Neuronal stem cell (in vitro differentiated cells): ENCODE results near the gene PRRT2.
"Not testable (repeated sequence)": the region's sequence is repeated elsewhere in the genome, so short reads cannot be mapped to it uniquely, and the experiment has no call there.

ENCODE experiments used
- DNase-seq: peaks from one replicate; pipeline ENCODE4 v3.0.0-alpha.2; 2013; ENCODE audit warnings: low spot score
- H2AFZ ChIP-seq: one replicate; pipeline ENCODE4 v1.6.1; 2013; ENCODE audit warnings: mild to moderate bottlenecking, low read length, inconsistent platforms
- H2AK5ac ChIP-seq: 2 replicates; pipeline ENCODE4 v1.6.1; 2013; ENCODE audit warnings: low read depth, mild to moderate bottlenecking, inconsistent platforms, low read length, moderate library complexity, mixed read lengths
- H2BK120ac ChIP-seq: 2 replicates; pipeline ENCODE4 v1.6.1; 2013; ENCODE audit warnings: low read depth, mild to moderate bottlenecking, inconsistent platforms, low read length, moderate library complexity, mixed read lengths
- H2BK12ac ChIP-seq: one replicate; pipeline ENCODE4 v1.6.1; 2013; ENCODE audit warnings: low read length, inconsistent platforms
- H2BK15ac ChIP-seq: 2 replicates; pipeline ENCODE4 v1.6.1; 2013; ENCODE audit warnings: mild to moderate bottlenecking, low read length, inconsistent platforms, mixed read lengths
- H2BK5ac ChIP-seq: one replicate; pipeline ENCODE4 v1.6.1; 2013; ENCODE audit warnings: inconsistent platforms, mild to moderate bottlenecking, low read length, moderate library complexity
- H3K14ac ChIP-seq: one replicate; pipeline ENCODE4 v1.6.1; 2013; ENCODE audit warnings: low read length, inconsistent platforms
- H3K18ac ChIP-seq: 2 replicates; pipeline ENCODE4 v1.6.1; 2013; ENCODE audit warnings: low read length, inconsistent platforms
- H3K23ac ChIP-seq: 2 replicates; pipeline ENCODE4 v1.6.1; 2013; ENCODE audit warnings: low read depth, mild to moderate bottlenecking, mixed read lengths, low read length, inconsistent platforms; ENCODE audit not compliant: poor library complexity
- H3K27ac ChIP-seq: replicated peaks from 3 replicates; pipeline ENCODE4 v1.5.1; 2013; ENCODE audit warnings: low read length, inconsistent platforms
- H3K27me3 ChIP-seq, 3 experiments: 2 replicates each; pipeline ENCODE4 v1.6.1; 2013; ENCODE audit warnings: low read length in 3 of 3, mild to moderate bottlenecking in 2 of 3, inconsistent platforms in 1 of 3, low read depth in 1 of 3, mixed read lengths in 1 of 3, moderate library complexity in 1 of 3; ENCODE audit not compliant: control insufficient read depth in 3 of 3, insufficient read depth in 3 of 3
- H3K36me3 ChIP-seq, 2 donors: replicated peaks in 1 of 2; 2 replicates each; pipeline ENCODE4 v1.6.1; 2013; ENCODE audit warnings: low read length in 2 of 2; ENCODE audit not compliant: control insufficient read depth in 2 of 2, insufficient read depth in 2 of 2
- H3K4ac ChIP-seq: 2 replicates; pipeline ENCODE4 v1.6.1; 2013; ENCODE audit warnings: inconsistent platforms, mild to moderate bottlenecking, low read length, moderate library complexity
- H3K4me1 ChIP-seq, 2 donors: 1 replicate in 1 of 2; 2 replicates in 1 of 2; pipeline ENCODE4 v1.6.1; 2013; ENCODE audit warnings: low read length in 2 of 2, low read depth in 1 of 2; ENCODE audit not compliant: control insufficient read depth in 2 of 2, insufficient read depth in 1 of 2
- H3K4me2 ChIP-seq: one replicate; pipeline ENCODE4 v1.6.1; 2013; ENCODE audit warnings: mild to moderate bottlenecking, low read length, inconsistent platforms; ENCODE audit not compliant: insufficient read depth, poor library complexity, severe bottlenecking
- H3K4me3 ChIP-seq, 2 donors: 2 replicates each; pipeline ENCODE4 v1.5.1; 2013; ENCODE audit warnings: low read length in 2 of 2, mild to moderate bottlenecking in 2 of 2, inconsistent platforms in 1 of 2, moderate library complexity in 1 of 2
- H3K79me1 ChIP-seq: one replicate; pipeline ENCODE4 v1.6.1; 2013; ENCODE audit warnings: low read depth, mild to moderate bottlenecking, inconsistent platforms, low read length, moderate library complexity
- H3K9ac ChIP-seq: one replicate; pipeline ENCODE4 v1.6.1; 2013; ENCODE audit warnings: mild to moderate bottlenecking, low read depth, low read length, inconsistent platforms; ENCODE audit not compliant: poor library complexity
- H3K9me3 ChIP-seq, 2 donors: replicated peaks in 1 of 2; 2 replicates each; pipeline versions ENCODE3 to v1.6.1; 2013; ENCODE audit warnings: low read length in 2 of 2, mild to moderate bottlenecking in 2 of 2, inconsistent platforms in 1 of 2, low read depth in 1 of 2, mixed read lengths in 1 of 2, moderate library complexity in 1 of 2; ENCODE audit not compliant: control insufficient read depth in 2 of 2, insufficient read depth in 1 of 2
- H4K8ac ChIP-seq: one replicate; pipeline ENCODE4 v1.6.1; 2013; ENCODE audit warnings: low read depth, mild to moderate bottlenecking, inconsistent platforms, low read length, moderate library complexity
- H4K91ac ChIP-seq: one replicate; pipeline ENCODE4 v1.6.1; 2013; ENCODE audit warnings: low read length, low read depth, mild to moderate bottlenecking, inconsistent platforms; ENCODE audit not compliant: poor library complexity
- whole genome bisulfite sequencing, 2 donors: extraction: QIAGEN DNeasy Blood & Tissue Kit; methylation state at CpG; one replicate each; pipeline ENCODE4 v1.1.7; 2013; ENCODE audit warnings: missing lambda C conversion rate in 2 of 2, mixed read lengths in 1 of 2; ENCODE audit not compliant: insufficient read length in 2 of 2, insufficient replicate concordance in 1 of 2; ENCODE audit errors: extremely low coverage in 2 of 2; 5-methylcytosine and 5-hydroxymethylcytosine counted together

PRRT2 gene

GRCh38 chr16:29767062-29767461, 44.9 kb upstream of the PRRT2 start:
- Histone ChIP-seq H3K36me3 (no peaks in the 10 kb centered on the region), H3K4me3 (no peak overlapping the region), H4K91ac (no peak overlapping the region), H3K4me1 (no peaks in the 10 kb centered on the region), H2AK5ac (no peak overlapping the region), H3K79me1 (no peaks in the 10 kb centered on the region), H3K4me2 (no peak overlapping the region), H3K9me3 (no peaks in the 10 kb centered on the region), H3K27me3 (peaks cover 0 to 9% (median 0%) of the 10 kb centered on the region in 3 experiments), H3K23ac (no peak overlapping the region), H3K27ac (no peak overlapping the region), H2BK120ac (no peak overlapping the region), H2BK12ac (no peak overlapping the region), H4K8ac (no peak overlapping the region), H3K9ac (no peak overlapping the region), H2BK15ac (no peak overlapping the region), H2AFZ (no peak overlapping the region), H2BK5ac (no peak overlapping the region), H3K18ac (no peak overlapping the region), H3K4ac (no peak overlapping the region), H3K14ac (no peak overlapping the region)
- no CpG with 5 or more reads among the region's 3 CpGs for WGBS, 2 donors
- DNase-seq, result no peak

- H3K9ac ChIP-seq, result no peak overlapping the region
- peaks cover 0 to 10% (median under 1%) of the 10 kb centered on the region in 3 experiments for H3K27me3 ChIP-seq
- no peak overlapping the region for H4K8ac ChIP-seq
- no peaks in the 10 kb centered on the region for H3K9me3 ChIP-seq
- H3K4ac ChIP-seq, result no peak overlapping the region
- H3K36me3 ChIP-seq, result no peaks in the 10 kb centered on the region
- no peak overlapping the region for H4K91ac ChIP-seq
- H2BK15ac ChIP-seq, result no peak overlapping the region
- H3K27ac ChIP-seq, result no peak overlapping the region
- H2BK5ac ChIP-seq, result no peak overlapping the region
- no peak for DNase-seq
- no peak overlapping the region for H3K4me3 ChIP-seq
- H3K14ac ChIP-seq, result no peak overlapping the region
- H2AFZ ChIP-seq, result no peak overlapping the region
- no peak overlapping the region for H2BK12ac ChIP-seq
- H3K23ac ChIP-seq, result no peak overlapping the region
- no peak overlapping the region for H2BK120ac ChIP-seq
- no peaks in the 10 kb centered on the region for H3K4me1 ChIP-seq
- H3K18ac ChIP-seq, result no peak overlapping the region
- H3K4me2 ChIP-seq, result no peak overlapping the region
- H2AK5ac ChIP-seq, result no peak overlapping the region
- no CpG with 5 or more reads among the region's 2 CpGs for WGBS, 2 donors
- H3K79me1 ChIP-seq, result no peaks in the 10 kb centered on the region
Observed at GRCh38 chr16:29769507-29769906, 42.5 kb upstream of the PRRT2 start.

GRCh38 chr16:29770250-29770929, 41.6 kb upstream of the PRRT2 start:
- H2AFZ ChIP-seq, result no peak overlapping the region
- H3K23ac ChIP-seq, result no peak overlapping the region
- H2BK12ac ChIP-seq, result no peak overlapping the region
- H3K9me3 ChIP-seq, result no peaks in the 10 kb centered on the region
- H2BK120ac ChIP-seq, result no peak overlapping the region
- H3K27ac ChIP-seq, result no peak overlapping the region
- no peak overlapping the region for H2BK15ac ChIP-seq
- no peak overlapping the region for H3K18ac ChIP-seq
- H3K14ac ChIP-seq, result no peak overlapping the region
- no peaks in the 10 kb centered on the region for H3K4me1 ChIP-seq
- H3K4me2 ChIP-seq, result no peak overlapping the region
- H3K79me1 ChIP-seq, result no peaks in the 10 kb centered on the region
- H2AK5ac ChIP-seq, result no peak overlapping the region
- H2BK5ac ChIP-seq, result no peak overlapping the region
- WGBS, 2 donors, result no CpG with 5 or more reads among the region's 7 CpGs
- H3K4me3 ChIP-seq, result no peak overlapping the region
- H4K91ac ChIP-seq, result no peak overlapping the region
- H4K8ac ChIP-seq, result no peak overlapping the region
- peaks cover 0 to 14% (median 2%) of the 10 kb centered on the region in 3 experiments for H3K27me3 ChIP-seq
- H3K9ac ChIP-seq, result no peak overlapping the region
- H3K36me3 ChIP-seq, result no peaks in the 10 kb centered on the region
- no peak for DNase-seq
- H3K4ac ChIP-seq, result no peak overlapping the region

- peaks cover 0 to 14% (median 2%) of the 10 kb centered on the region in 3 experiments for H3K27me3 ChIP-seq
- H3K4ac ChIP-seq, H3K79me1 ChIP-seq, H2AFZ ChIP-seq, H2AK5ac ChIP-seq, H3K9me3 ChIP-seq, H3K36me3 ChIP-seq, H2BK120ac ChIP-seq, H4K8ac ChIP-seq, H4K91ac ChIP-seq, H3K14ac ChIP-seq, H3K4me2 ChIP-seq, H3K4me3 ChIP-seq, H2BK12ac ChIP-seq, H2BK15ac ChIP-seq, H3K18ac ChIP-seq, H3K9ac ChIP-seq, H2BK5ac ChIP-seq, H3K23ac ChIP-seq, H3K4me1 ChIP-seq, H3K27ac ChIP-seq, DNase-seq: not testable (repeated sequence)
- no CpG with 5 or more reads among the region's 7 CpGs for WGBS, 2 donors
Observed at GRCh38 chr16:29772330-29772729, 39.7 kb upstream of the PRRT2 start.
